Endometrial microvascular endothelial cells (primary cell): Measurements from ENCODE around the gene JUP. TPM values are rescaled to one million over a fixed set of nuclear protein-coding genes. Genes with fewer than 3 reads are reported as not detected.

ENCODE experiments used
- total RNA-seq: library from RNA; depleted of rRNA; stranded (reverse); fragments of >200 nt; gene quantifications from one replicate; pipeline ENCODE4 v1.2.3, GENCODE V29; 2015; ENCODE audit errors: inconsistent ontology term

JUP gene
- total RNA-seq, 1 donor from 2014 or later, result 161 TPM

Other genes with a start within 250 kb of the JUP start
- gene KRT9, start 214.7 kb downstream of the JUP start, total RNA-seq, result not detected
- not detected for gene KRT14, start 199.8 kb downstream of the JUP start, total RNA-seq
- not detected for gene KRT16, start 173.9 kb downstream of the JUP start, total RNA-seq
- not detected for gene KRT17, start 162.1 kb downstream of the JUP start, total RNA-seq
- gene EIF1, start 97.8 kb downstream of the JUP start, total RNA-seq, result 111 TPM
- gene GAST, start 74.4 kb downstream of the JUP start, total RNA-seq, result not detected
- gene HAP1, start 52.1 kb downstream of the JUP start, total RNA-seq, result under 0.01 TPM
- 33.3 TPM for gene P3H4, start 25.2 kb upstream of the JUP start, total RNA-seq
- 166 TPM for gene FKBP10, start 26.3 kb upstream of the JUP start, total RNA-seq
- 56.4 TPM for gene NT5C3B, start 49.5 kb upstream of the JUP start, total RNA-seq
- gene KLHL10, start 51.1 kb upstream of the JUP start, total RNA-seq, result not detected
- 23.1 TPM for gene KLHL11, start 78.7 kb upstream of the JUP start, total RNA-seq
- gene ACLY, start 132.2 kb upstream of the JUP start, total RNA-seq, result 237 TPM
- gene ODAD4, start 143.9 kb upstream of the JUP start, total RNA-seq, result not detected
- gene CNP, start 180.1 kb upstream of the JUP start, total RNA-seq, result 92.8 TPM
- gene DNAJC7, start 230.7 kb upstream of the JUP start, total RNA-seq, result 66.0 TPM
- gene NKIRAS2, start 233.4 kb upstream of the JUP start, total RNA-seq, result 60.0 TPM